OCI-LY1 (cell line): Measurements from ENCODE around the gene ENPP3.

Experiments
- EZH2 ChIP-seq: fragments of 200-600 bp; sonication (generic), shearing (Covaris generic); IDR thresholded peaks from 2 replicates; pipeline ENCODE4 v1.8.0; 2017; ENCODE audit warnings: borderline replicate concordance, mixed run types, mild to moderate bottlenecking, antibody characterized with exemption, low read length, moderate library complexity, mixed read lengths
- TF ChIP-seq, protein P1 (sequence below): fragments of 200-600 bp; sonication (generic), shearing (Covaris generic); IDR thresholded peaks from 2 replicates; pipeline ENCODE4 v1.5.1; 2017; ENCODE audit warnings: mild to moderate bottlenecking, antibody characterized with exemption, low read length, moderate library complexity, mixed read lengths

DNA sequence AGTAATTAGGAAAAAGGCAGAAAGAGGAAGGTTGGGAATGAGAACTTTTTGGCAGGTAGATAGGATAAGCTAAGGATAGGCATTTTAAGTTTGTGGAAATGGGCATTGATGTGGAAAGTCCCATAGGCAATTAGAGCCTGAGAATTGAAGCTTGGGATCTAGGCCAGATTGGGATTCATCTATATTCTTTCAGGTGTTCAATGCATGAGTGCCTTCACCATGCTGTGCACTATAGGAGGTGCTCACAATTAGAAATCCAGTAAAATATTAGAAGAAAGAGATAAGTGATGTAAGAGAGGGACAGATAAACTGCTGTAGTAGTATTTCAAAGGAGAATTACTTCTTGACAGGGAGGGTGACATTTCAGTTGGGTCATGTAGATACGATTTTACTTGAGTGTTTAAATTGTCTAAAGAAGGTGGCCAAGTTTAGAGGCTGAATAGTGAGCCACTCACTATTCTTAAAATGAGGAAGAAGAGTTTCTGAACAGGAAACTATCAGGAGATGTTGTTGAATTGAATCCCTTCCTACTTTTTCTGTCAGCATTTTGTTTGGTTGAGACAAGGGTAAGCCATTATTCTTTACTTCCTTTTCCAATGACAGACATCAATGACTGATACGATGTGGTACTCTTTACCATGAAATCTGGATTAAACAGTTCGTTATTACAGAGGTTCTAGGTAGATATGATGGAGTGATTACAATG is 104.7 kb downstream of the ENPP3 start:
- TF ChIP-seq, protein P1, sequence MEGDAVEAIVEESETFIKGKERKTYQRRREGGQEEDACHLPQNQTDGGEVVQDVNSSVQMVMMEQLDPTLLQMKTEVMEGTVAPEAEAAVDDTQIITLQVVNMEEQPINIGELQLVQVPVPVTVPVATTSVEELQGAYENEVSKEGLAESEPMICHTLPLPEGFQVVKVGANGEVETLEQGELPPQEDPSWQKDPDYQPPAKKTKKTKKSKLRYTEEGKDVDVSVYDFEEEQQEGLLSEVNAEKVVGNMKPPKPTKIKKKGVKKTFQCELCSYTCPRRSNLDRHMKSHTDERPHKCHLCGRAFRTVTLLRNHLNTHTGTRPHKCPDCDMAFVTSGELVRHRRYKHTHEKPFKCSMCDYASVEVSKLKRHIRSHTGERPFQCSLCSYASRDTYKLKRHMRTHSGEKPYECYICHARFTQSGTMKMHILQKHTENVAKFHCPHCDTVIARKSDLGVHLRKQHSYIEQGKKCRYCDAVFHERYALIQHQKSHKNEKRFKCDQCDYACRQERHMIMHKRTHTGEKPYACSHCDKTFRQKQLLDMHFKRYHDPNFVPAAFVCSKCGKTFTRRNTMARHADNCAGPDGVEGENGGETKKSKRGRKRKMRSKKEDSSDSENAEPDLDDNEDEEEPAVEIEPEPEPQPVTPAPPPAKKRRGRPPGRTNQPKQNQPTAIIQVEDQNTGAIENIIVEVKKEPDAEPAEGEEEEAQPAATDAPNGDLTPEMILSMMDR: no peak
- TF ChIP-seq EZH2: no peak
